Left cardiac atrium (tissue), 4 donors: ENCODE measurements around the gene TRPM3. TPM values are rescaled to one million over a fixed set of nuclear protein-coding genes. Genes with fewer than 3 reads are reported as not detected.

ENCODE experiments used
- ATAC-seq, 2 donors: fragments of 200-7000 bp; cut with Tn5 transposase; one replicate each; pipeline ENCODE4 v1.9.1; 2020; ENCODE audit warnings: mild to moderate bottlenecking in 2 of 2, moderate library complexity in 2 of 2
- DNase-seq: peaks from one replicate; pipeline ENCODE4 v3.0.0-alpha.2; 2020
- intact Hi-C, 2 donors: fragments of 100-400 bp; cut with DNase I; formaldehyde crosslinking; loops; one replicate each; pipeline versions ENCODE4 v1.14.1 to v1.15.1; 2022 to 2023
- total RNA-seq, 2 donors: library from RNA; stranded (reverse); fragmentation: NEBNext Ultra II Directional; extraction: Animal tissue kit (Norgen Biotek cat#: 25700); gene quantifications; one replicate each; pipeline ENCODE4 v1.2.1, GENCODE V29; 2021
- donor health status: DM: no; HTN: yes; CAD: no.
- donor health status: DM: no; HTN: yes; CAD: no; lungs with severe emphysema.
- donor health status: DM: yes; HTN: yes; CAD: no.
- donor health status: Dilated cardiomyopathy.

Gene TRPM3
- total RNA-seq, 2 donors from 2014 or later = 0.71 to 1.2 TPM

DNA sequence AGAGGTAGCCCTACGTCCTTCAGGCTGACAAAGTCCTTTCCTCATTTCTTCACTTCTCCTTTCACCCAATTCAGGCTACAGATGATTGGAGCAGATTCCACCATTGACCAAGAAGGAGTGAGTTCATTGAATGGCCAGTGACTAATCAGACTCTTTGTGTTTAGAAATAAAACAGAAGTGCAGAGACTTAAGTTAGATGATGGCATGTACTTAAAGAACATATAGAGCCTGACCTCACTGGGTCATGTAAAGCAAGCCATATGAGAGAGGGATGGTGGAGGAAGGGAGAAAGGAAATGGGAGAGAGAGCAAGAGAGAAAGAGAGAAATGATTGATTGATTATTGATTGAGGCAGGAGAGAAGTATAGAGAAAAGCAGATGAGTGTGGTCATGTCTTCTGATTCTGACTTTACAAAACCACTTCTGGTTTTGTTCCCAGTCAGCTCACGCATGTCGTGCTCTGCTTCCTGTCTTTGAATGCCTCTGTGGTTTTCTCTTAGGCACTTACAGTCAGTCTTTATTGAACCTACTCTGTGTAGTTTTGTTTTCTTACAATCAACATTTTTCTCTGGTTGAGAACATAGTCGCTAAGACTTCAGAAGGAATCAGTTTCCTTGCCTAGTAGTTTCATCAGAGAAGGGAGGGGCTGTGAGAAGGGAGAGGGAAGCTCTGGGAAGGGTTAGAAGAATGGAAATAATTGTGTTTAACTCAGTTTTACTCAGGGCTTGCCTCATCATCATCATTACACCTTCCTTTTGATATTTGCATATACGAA, 557.8 kb downstream of the TRPM3 start:
- intact Hi-C loops = no loop called here
- no peak for DNase-seq
- peak; percentile 71 to 78 for ATAC-seq

DNA sequence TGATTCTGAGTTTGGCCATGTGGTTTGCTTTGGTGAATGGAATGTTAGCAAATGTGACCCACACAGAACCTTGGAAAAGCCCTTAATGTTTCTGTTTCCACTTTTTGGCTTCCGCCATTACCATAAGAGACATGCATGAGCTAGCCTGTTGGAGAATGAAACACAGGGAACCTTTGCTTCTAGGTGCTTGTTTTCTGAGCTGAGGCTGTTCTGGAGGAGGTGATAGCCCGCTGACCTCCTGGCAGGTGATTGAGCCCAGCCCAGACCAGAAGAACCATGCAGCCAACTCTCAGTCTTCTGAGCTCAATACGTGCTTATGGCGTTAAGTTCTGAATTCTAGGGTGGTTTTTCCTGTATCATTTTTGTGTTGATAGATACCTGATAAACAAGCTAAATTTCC, 558.4 kb downstream of the TRPM3 start:
- intact Hi-C loops = no loop called here
- ATAC-seq = no peak
- no peak for DNase-seq

DNA sequence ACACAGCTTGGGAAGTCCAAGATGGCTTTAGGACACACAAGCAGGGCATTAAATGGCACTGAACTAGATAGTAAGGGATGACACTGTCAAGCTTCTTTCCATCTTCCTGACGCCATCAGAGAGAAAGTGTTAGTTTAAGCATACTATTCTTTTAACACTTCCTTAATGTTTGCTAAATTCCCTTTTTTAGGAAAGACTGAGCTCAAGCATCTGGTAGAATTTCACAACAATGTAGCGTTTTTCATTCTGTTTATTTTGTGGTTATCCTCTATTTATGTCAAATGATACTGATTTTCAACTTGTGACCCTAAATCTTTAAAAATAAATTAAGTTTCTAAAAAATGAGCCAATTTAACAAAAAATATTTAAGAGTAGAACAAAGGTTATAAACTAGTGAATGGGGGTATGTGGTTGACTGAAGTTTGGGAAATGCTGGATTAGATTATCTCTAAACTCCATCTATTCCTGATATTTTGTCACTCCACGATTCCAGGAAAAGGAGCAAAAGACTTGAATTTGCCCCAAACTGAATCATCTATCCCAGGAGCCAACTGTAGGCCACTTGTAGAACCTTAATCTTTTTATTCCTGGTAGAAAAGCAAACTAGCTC, 559.5 kb downstream of the TRPM3 start:
- ATAC-seq = no peak
- DNase-seq = no peak
- intact Hi-C loops = no loop called here

DNA sequence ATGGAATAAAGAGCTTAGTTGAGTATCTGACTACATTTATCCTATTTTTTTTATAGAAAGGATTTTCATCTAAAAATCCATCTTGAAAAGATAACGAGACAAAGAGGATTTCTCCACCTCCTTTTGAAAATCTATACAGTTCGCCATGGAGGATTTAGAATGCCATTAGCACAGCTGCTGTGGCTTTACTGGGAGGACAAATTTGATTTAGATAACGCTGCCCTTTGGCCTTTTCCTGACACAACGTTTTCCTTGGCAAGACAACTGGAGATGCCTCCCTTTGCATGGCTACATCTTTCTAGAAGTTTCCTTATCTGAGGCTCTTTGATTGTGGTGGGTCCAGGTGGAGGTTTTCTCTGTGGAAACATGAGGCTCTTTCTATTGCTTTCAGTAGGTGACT, 560.3 kb downstream of the TRPM3 start:
- intact Hi-C loops = no loop called here
- DNase-seq (no peak), ATAC-seq (no peak)

DNA sequence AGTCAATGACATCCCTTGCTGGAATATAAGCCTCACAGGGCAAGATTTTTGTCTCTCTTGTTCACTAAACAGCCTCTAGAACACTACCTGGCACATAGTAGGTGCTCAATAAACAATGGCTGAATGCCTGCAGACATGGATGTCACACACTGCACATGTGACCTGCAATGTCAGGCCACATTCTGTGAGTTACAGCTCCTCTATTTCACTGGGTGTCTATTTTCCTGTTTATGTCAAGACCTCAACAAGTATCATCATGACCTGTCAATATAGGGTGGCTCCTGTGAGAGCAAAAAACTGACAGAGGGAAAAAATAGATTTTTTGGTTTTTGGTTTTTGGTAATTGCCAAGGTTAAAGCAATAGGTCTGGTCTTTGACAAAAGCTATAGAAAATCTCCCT, 562.3 kb downstream of the TRPM3 start:
- no peak for ATAC-seq
- intact Hi-C loops = no loop called here
- DNase-seq = no peak

DNA sequence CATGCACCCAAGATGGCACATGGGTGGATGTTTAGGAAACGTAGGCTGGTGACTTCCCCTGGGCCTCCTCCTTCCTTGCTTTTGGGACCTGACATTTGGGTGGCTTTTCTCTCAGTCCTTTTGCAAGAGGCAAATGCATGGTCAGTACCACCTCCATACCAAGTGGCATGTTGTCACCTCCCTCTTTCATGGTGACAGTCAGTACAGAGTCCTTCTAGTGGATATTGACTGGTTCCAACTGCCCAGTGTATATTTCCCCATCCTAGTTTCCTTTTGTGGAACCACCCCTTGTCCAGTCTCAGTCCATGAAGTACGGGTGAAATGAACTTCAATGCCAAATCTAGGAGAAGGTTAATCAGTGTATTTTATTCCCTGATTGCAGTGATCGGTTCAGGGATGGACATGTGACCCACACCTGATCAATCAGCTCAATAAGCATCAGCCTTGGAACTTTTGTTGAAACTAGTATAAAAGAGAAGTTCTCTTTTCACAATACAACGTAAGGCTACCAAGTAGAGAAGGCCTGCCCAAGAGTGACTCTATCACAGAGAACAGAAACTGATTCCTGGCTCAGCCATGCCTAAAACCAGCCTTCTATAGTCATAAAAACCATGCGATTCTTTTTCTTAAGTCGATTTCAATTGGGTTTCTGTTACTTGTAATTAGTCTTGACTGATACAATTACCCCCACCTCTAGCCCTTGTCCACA, 563.6 kb downstream of the TRPM3 start:
- DNase-seq (no peak), ATAC-seq (no peak)
- intact Hi-C loops = no loop called here

DNA sequence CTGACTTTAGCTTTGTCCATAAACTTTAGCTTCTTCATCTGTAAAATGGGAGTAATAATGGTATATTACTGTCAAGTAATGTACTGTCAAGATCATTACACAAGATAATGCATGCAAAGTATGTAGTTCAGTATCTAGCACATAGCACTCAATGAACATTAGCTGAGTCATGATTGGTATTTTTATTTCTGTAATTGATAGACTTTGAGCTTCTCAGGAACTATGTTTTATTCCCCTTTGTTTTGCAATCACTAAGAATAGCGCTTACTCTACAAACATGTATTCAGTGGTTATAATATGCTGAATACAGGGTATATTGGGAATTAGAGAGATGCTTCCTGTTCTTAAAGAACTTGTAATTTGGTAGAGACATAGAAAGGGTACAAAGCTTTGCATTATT, 564.6 kb downstream of the TRPM3 start:
- no peak for ATAC-seq
- no peak for DNase-seq
- intact Hi-C loops = no loop called here

DNA sequence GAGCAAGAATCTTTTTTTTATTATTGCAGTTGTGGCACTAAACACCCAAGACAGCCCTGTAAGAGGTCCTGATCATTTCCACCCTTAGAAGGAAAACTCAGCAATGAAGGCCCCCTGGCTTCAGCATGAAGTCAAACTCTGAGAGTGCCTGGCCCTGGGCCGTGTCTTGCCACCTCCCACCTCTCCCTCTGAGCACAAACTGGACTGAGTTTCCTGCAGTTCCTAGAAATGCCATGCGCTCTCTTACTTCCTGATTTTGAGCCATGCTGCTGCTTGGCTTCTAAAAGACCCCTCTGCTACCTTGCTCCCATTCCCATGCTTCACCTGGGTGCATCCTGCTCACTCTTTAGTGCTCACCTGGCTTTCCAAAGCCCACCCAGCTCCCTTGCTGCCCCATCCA, 566.5 kb downstream of the TRPM3 start:
- ATAC-seq = peak in 1 of 2 donors; percentile 8
- intact Hi-C loops = no loop called here

DNA sequence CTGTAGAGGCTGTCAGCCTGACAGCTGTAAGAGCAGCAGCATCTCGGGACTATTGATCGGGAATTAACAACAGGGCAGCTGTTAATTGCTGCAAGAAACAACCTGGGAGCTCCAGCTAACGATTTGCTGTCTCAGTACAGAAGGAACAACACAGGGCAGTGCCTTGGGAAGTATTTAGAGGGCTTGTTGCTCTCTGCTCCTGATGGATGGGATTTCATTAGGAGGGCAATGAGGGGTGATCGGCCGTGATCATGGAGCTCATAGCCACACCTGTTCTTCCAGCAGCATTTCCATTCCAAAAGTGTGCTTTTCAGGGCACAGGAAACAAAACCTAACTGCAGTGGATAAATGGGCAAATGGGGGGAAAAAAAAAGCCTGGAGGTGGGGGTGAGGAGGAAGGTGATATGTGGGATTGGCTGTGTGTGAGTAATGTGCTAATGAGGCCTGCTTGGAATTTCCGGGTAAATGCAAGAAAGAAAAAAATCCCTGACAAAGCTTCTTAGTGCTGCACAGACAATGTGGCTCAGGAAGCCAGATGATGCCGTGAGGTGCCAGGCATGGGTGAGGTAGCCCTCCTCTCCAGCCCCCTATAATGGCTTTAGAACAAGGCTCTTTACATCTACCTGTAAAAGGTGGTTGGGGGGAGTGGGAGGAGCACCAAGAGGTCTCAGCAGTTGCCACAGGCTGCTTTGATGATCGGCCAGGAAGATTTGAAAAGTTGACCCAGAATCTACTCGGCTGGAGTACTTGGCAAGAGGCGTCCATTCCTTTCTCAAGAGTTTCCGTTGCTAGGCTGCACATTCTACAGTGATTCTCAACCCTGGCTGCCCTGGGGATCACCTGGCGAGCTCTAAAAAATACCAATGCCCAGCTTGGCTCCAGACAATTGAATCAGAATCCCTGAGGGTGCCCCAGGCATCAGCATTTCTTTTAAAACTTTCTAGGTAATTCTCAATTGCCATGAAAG, 567.4 kb downstream of the TRPM3 start:
- intact Hi-C loops = no loop called here
- DNase-seq = peak; percentile 37
- peak; percentile 76 to 90 for ATAC-seq

More for the DNA sequence above, 566.5 kb downstream of the TRPM3 start:
- no peak for DNase-seq

DNA sequence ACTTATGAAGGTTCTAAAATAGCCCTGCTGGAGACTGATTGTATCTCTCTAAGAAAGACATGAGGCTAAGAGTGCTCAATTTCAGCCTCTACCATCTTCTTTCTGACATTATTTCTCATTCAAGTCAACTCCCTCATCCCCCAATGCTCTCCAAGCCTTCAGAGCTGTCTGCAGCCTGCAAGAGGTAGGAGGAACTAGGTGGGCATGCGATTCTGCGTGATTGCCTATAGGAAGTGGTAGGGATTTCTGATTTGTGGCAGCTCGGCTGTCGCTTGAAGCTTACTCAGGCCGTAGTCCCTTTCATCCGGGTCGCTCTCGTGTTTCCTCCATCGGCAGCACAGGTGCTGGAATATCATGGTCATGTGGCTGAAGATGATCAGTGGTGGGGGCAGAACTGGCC, 568.9 kb downstream of the TRPM3 start:
- intact Hi-C loops = no loop called here
- ATAC-seq = no peak
- no peak for DNase-seq

DNA sequence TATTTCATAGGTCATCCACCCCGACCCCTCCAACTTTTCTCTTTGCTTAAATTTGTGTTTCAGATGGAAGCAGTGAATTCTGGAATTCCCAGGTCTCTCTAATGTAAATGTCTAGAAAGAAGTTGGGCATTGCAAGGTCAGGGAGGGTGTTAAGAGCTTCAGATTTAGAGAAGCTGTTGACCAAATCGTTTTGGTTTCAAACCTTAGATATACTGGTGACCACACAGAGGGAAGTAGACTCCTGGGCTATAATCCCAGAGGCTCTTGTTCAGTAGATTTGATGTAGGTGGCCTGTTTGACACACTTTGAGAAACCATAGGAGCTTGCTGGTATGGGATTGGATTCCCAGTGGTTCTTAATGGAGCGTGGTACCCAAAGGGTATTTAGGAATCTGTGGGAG, 569.6 kb downstream of the TRPM3 start:
- intact Hi-C loops = no loop called here
- no peak for ATAC-seq
- no peak for DNase-seq

DNA sequence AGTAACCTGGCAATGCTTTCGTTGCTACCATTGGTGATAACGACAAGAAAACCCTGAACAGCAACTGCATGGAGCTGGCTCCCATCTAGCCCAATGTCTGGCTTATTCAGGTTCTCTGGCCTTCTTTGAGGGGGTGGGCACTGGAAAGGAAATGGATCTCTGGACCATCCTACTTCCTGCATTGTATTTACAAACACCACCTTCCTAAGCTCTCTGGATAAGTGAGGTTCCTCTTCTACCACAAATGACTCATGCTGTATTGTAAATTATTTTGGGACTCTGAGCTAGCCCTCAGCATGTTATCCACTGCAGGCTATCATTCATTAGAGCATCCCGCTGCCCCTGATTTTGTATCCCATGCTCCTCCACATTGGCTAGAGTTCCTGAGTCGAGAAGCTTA, 570.0 kb downstream of the TRPM3 start:
- DNase-seq = no peak
- peak in 1 of 2 donors; percentile 42 for ATAC-seq
- intact Hi-C loops = no loop called here

DNA sequence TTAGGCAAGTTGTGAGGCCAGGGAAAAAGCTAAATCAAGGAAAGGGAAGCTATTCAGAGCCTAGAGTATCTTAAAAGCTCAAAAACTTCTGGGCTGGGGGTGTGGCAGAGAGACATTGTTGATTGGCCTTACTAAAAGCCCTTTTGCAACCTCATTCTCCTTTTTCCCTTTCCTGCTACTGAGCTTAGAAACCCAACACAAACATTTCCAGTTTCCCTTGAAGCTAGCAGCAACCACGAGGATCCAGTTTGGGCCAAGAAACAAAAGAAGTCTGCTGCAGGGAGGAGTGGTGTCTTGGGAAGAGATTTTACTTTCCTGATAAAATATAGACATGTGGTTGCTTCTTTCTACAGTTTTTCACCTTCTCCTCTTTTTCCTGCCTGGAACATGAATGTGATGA, 571.5 kb downstream of the TRPM3 start:
- intact Hi-C loops = no loop called here
- DNase-seq (no peak), ATAC-seq (no peak)

DNA sequence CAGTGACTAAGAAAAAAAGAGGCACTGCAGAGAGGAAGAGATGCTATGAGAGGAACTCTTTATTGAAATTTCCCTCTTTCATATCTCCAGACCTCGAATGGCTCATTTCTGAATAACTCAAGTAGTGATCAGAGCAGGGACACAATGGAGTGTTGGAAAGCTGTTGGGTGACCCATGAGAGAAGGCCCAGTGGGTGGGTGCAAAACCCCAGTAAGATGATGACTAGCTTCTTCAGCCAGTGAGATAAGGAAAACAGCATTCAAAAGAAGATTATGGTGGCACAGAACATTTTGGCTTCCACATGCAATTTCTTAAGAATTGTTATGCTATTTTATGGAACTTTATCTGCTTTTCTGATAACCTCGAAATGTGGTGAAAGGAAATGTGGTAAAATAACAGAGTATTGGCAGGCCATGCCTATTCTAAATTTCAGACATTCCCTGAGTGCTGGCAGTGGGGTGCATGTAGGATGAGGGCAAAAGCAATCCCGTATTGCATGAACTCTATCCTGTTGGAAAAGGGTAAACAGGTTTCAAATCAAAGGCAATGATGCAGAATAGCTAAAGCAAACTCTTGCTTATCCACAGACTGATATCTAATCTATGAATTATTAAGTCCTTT, 579.0 kb downstream of the TRPM3 start:
- DNase-seq = no peak
- ATAC-seq = peak in 1 of 2 donors; percentile 40
- intact Hi-C loops = no loop called here

DNA sequence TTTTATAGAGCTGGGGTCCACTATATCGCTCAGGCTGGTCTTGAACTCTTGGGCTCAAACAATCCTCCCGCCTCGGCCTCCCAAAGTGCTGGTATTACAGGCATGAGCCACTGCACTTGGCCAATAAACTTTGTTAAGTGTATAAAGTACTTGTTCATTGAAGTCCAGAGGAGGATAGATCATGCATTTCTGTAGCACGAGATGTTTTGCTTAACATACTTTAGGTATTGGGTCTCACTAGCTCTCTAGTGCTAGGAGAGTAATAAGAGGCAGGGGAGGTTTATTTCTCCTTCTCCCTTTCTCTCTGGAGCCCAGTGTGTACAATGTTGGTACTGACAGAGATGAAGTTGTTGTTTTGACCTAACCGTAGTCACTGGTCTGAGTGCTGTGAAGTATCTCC, 581.4 kb downstream of the TRPM3 start:
- intact Hi-C loops = no loop called here
- no peak for ATAC-seq
- DNase-seq = no peak

DNA sequence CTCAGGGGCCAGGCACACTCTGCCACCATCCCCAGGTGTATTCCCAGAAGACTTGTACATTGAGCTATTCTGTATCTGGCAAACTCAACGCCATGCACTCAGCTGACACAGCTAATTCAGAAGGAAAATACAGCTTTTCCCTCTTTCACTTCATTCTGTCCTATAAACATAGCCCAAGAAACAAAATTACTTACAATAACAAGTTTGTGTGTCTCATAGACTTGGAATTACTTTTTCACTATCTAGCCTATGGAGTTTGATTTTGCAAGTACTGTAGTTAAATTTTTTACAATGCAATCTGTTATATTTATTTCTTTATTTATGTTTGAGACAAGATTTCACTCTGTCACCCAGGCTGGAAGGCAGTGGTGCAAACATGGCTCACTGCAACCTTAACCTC, 581.9 kb downstream of the TRPM3 start:
- DNase-seq (no peak), ATAC-seq (no peak)
- intact Hi-C loops = loop anchor here in 1 of 2 donors (5.0 kb wide), 1 partner anchor 38 kb away; no protein-coding TSS in a partner anchor

DNA sequence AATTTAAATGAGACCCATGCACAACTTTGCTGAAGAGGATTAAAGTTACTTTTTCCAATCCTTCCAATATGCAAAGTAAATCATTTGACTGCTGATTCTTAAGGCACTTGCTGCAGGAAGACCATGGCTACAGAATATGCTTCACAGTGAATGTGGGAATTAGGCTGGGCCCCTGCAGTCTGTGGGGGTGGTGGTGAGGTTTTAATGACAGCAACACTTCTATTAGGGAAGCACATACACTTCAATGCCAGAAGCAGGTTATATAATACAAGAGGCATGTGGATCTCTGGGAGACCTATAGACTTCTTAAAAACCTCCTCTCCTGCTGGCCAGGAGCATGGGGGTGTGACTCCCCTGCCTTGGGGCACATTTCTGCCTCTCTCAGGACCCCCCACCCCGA, 582.4 kb downstream of the TRPM3 start:
- intact Hi-C loops = loop anchor here in 1 of 2 donors (5.0 kb wide), 1 partner anchor 38 kb away; no protein-coding TSS in a partner anchor
- peak in 1 of 2 donors; percentile 56 for ATAC-seq

DNA sequence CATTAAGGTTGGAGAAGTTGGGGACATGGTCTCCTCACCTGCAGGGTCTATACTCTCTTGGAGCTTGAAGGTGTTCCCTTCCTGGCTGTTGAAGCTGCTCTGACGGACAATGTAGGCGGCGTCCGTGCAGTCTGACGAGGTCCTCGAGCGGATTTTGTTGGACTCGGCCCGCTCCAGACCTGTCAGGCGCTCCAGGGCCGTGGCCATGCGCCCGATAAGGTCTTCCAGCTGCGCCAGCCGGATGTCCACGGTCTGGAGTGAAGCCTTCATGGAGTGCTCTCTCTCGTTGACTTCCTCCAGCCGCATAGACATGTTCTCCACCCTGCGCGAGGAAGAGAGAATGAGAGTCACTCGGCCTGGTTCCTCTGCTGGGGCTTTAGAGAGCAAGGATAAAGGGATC, 584.3 kb downstream of the TRPM3 start:
- intact Hi-C loops = loop anchor here in 1 of 2 donors (5.0 kb wide), 1 partner anchor 40 kb away; no protein-coding TSS in a partner anchor
- DNase-seq (no peak), ATAC-seq (no peak)

More for the DNA sequence above, 582.4 kb downstream of the TRPM3 start:
- DNase-seq = no peak
